KOPT-K1 (cell line): ENCODE results near the gene CTNND1.

ENCODE experiments used
- H3K27ac ChIP-seq: fragments of 200-600 bp; sonication (generic); 2 replicates; pipeline ENCODE4 v1.5.1; 2016; ENCODE audit warnings: antibody characterized with exemption, mild to moderate bottlenecking, low read depth, low read length; ENCODE audit not compliant: poor library complexity, severe bottlenecking
- H3K36me3 ChIP-seq: fragments of 200-600 bp; sonication (generic); 2 replicates; pipeline ENCODE4 v1.5.1; 2017; ENCODE audit warnings: antibody characterized with exemption, mild to moderate bottlenecking, low read length, moderate library complexity; ENCODE audit not compliant: insufficient read depth
- H3K9me3 ChIP-seq: fragments of 200-600 bp; sonication (generic); 2 replicates; pipeline ENCODE4 v1.5.1; 2017; ENCODE audit warnings: antibody characterized with exemption, low read length, mild to moderate bottlenecking; ENCODE audit not compliant: insufficient read depth, poor library complexity, severe bottlenecking

Gene CTNND1

GRCh38 chr11:57842873-57843272 is 81.3 kb downstream of the CTNND1 start:
- Histone ChIP-seq H3K27ac (no peak overlapping the region), H3K9me3 (no peaks in the 10 kb centered on the region), H3K36me3 (no peaks in the 10 kb centered on the region)

- Histone ChIP-seq H3K27ac (no peak overlapping the region), H3K36me3 (no peaks in the 10 kb centered on the region), H3K9me3 (no peaks in the 10 kb centered on the region)
Measured at GRCh38 chr11:57867966-57868365, 106.4 kb downstream of the CTNND1 start.

GRCh38 chr11:57868491-57868890 is 106.9 kb downstream of the CTNND1 start:
- no peak overlapping the region for H3K27ac ChIP-seq
- H3K9me3 ChIP-seq: no peaks in the 10 kb centered on the region
- no peaks in the 10 kb centered on the region for H3K36me3 ChIP-seq
